ENCODE data around the gene DTL.

GRCh38 chr1:212024469-212025149, 10.9 kb upstream of the DTL start:
- no peak for TF ChIP-seq GATA3 (IDR thresholded peaks at IDR 0.05; ENCODE audit: low read depth, low read length)
- no peak for TF ChIP-seq GATA2 (IDR thresholded peaks at IDR 0.05; ENCODE audit: low read depth, low read length)

Measured in SH-SY5Y (cell line).